ENCODE data around the gene MDFIC2. TPM values are rescaled to one million over a fixed set of nuclear protein-coding genes. Genes with fewer than 3 reads are reported as not detected.

MDFIC2 gene
- total RNA-seq, 2 donors from 2014 or later: not detected

- Histone ChIP-seq H3K4me1 (no peaks in the 10 kb centered on the region), H3K4me3 (no peak overlapping the region), H3K27me3 (no peaks in the 10 kb centered on the region), H3K9me3 (no peaks in the 10 kb centered on the region), H3K36me3 (no peaks in the 10 kb centered on the region), H3K27ac (no peak overlapping the region)
- TF ChIP-seq, protein P1, sequence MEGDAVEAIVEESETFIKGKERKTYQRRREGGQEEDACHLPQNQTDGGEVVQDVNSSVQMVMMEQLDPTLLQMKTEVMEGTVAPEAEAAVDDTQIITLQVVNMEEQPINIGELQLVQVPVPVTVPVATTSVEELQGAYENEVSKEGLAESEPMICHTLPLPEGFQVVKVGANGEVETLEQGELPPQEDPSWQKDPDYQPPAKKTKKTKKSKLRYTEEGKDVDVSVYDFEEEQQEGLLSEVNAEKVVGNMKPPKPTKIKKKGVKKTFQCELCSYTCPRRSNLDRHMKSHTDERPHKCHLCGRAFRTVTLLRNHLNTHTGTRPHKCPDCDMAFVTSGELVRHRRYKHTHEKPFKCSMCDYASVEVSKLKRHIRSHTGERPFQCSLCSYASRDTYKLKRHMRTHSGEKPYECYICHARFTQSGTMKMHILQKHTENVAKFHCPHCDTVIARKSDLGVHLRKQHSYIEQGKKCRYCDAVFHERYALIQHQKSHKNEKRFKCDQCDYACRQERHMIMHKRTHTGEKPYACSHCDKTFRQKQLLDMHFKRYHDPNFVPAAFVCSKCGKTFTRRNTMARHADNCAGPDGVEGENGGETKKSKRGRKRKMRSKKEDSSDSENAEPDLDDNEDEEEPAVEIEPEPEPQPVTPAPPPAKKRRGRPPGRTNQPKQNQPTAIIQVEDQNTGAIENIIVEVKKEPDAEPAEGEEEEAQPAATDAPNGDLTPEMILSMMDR (IDR thresholded peaks at IDR 0.05): no peak
- DNase-seq (ENCODE audit: low spot score): no peak
Measured at GRCh38 chr3:70201975-70202374, 110.5 kb downstream of the MDFIC2 start.

- Histone ChIP-seq H3K36me3 (no peaks in the 10 kb centered on the region), H3K4me1 (no peaks in the 10 kb centered on the region), H3K27me3 (no peaks in the 10 kb centered on the region), H3K9me3 (no peaks in the 10 kb centered on the region), H3K4me3 (no peak overlapping the region), H3K27ac (no peak overlapping the region)
- no peak for DNase-seq (ENCODE audit: low spot score)
- TF ChIP-seq, protein P1 (IDR thresholded peaks at IDR 0.05): no peak
Measured at GRCh38 chr3:70189884-70190473, 122.5 kb downstream of the MDFIC2 start.

GRCh38 chr3:70186221-70186620, 126.2 kb downstream of the MDFIC2 start:
- no peak for DNase-seq (ENCODE audit: low spot score)
- TF ChIP-seq, protein P1 (IDR thresholded peaks at IDR 0.05): no peak
- Histone ChIP-seq H3K36me3 (no peaks in the 10 kb centered on the region), H3K4me1 (no peaks in the 10 kb centered on the region), H3K27me3 (no peaks in the 10 kb centered on the region), H3K4me3 (no peak overlapping the region), H3K27ac (no peak overlapping the region), H3K9me3 (no peaks in the 10 kb centered on the region)

- no peaks in the 10 kb centered on the region for H3K4me1 ChIP-seq
- no peaks in the 10 kb centered on the region for H3K9me3 ChIP-seq
- no peaks in the 10 kb centered on the region for H3K36me3 ChIP-seq
- H3K4me3 ChIP-seq: no peak overlapping the region
- TF ChIP-seq, protein P1 (IDR thresholded peaks at IDR 0.05): no peak
- H3K27me3 ChIP-seq: no peaks in the 10 kb centered on the region
- DNase-seq (ENCODE audit: low spot score): no peak
- no peak overlapping the region for H3K27ac ChIP-seq
Measured at GRCh38 chr3:70185661-70186060, 126.8 kb downstream of the MDFIC2 start.

DNA sequence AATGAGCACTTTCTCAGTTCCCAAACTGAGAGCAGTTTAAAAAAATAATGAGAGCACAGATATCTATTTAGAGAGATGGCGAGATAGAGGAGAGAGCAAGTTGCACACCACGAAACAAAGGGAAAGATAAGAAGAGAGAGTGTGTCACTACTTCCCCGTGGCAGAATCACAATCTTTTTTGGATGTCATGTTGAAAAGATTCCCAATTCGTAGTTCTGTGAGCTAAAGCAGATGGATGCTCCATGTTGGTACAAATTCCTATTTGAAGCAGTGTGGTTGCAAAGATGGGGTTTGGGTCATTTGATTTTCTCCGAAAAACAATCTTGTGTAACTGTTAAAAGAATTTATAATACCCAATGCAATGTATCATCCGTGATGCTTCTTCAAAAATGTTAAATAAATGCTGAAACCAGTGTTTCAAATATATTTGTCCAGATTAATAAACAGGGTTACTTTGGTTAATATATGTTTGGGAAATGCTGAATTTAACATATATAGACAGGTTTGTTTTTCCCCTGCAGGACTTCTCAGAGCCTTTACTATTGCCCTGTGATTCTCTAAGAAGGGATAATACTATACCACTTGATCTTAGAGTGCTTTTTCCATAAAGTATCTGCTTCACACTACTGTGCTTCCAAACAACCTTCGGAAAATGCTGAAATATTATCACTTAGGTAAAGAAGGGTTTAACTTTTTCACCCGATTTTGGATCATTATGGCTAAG, 128.5 kb downstream of the MDFIC2 start:
- Histone ChIP-seq H3K4me1 (no peaks in the 10 kb centered on the region), H3K9me3 (no peaks in the 10 kb centered on the region), H3K27ac (no peak overlapping the region), H3K27me3 (no peaks in the 10 kb centered on the region), H3K4me3 (no peak overlapping the region), H3K36me3 (no peaks in the 10 kb centered on the region)
- TF ChIP-seq, protein P1 (IDR thresholded peaks at IDR 0.05): no peak
- DNase-seq (ENCODE audit: low spot score): no peak
